Measurements from ENCODE around the gene CRK.

GRCh38 chr17:1455797-1456599 is at the start of gene CRK:
- TF ChIP-seq CTCF (IDR thresholded peaks at IDR 0.05; ENCODE audit: insufficient read depth, low read length): no peak
- TF ChIP-seq REST (IDR thresholded peaks at IDR 0.05; ENCODE audit: insufficient replicate concordance, low read depth): no peak

Measured in HL-60 (cell line).